ENCODE data around the gene TTLL3.

TTLL3 gene, protein sequence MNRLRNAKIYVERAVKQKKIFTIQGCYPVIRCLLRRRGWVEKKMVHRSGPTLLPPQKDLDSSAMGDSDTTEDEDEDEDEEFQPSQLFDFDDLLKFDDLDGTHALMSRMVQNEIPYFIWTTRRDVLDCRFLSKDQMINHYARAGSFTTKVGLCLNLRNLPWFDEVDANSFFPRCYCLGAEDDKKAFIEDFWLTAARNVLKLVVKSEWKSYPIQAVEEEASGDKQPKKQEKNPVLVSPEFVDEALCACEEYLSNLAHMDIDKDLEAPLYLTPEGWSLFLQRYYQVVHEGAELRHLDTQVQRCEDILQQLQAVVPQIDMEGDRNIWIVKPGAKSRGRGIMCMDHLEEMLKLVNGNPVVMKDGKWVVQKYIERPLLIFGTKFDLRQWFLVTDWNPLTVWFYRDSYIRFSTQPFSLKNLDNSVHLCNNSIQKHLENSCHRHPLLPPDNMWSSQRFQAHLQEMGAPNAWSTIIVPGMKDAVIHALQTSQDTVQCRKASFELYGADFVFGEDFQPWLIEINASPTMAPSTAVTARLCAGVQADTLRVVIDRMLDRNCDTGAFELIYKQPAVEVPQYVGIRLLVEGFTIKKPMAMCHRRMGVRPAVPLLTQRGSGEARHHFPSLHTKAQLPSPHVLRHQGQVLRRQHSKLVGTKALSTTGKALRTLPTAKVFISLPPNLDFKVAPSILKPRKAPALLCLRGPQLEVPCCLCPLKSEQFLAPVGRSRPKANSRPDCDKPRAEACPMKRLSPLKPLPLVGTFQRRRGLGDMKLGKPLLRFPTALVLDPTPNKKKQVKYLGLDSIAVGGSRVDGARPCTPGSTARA

DNA sequence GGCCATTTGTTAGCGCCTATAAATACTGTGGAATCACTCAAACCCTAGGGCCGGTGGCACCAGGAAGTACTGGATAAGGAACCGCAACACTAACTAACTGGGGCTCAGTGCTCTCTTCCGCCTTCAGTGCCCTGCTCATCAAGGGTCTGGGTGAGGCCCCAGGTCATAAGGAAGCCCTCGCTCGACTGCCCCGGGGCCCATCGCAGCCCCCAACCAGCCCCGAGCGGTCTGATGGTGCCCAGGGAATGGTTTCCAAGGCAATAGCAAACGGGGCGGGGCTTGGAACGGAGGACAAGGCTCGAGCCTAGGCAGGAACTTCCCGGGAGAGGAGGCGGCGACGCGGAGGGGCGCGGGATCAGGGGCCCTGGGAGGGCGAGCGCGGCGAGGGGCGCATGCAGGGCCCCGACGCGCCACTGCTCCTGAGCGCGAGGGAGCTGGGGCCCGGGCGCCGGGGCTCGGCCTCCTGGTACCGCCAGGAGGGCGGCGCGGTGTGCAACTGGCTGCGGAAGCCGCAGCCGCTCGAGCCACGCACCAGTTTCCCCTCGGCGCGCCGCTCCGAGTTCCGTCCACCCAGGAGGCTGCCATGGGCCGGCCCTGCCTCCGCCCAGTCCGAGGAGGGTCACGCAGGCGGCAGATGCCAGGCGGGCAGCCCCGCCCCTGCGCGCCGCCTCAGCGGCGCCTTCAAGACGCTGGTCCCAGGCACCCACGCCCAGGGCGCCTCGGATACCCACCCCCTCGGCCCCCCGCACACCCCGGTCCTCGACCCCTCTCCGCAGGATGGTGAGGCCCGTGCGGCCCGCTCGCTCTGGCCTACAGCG, at the start of gene TTLL3:
TTLL3 (plus strand) TSS at position 648 of the 818 bp plus-strand sequence. CDS start 400 bp downstream, outside the sequence.
- peak; percentile 59 to 72 for DNase-seq (ENCODE audit: low read depth in 2 of 2)
- peak within 1 kb of the TSS; percentile 52 to 56 for H3K4me3 ChIP-seq (replicated peaks in 1 of 2; ENCODE audit: low read depth in 2 of 2, low read length in 2 of 2)
- TF ChIP-seq, protein P1, sequence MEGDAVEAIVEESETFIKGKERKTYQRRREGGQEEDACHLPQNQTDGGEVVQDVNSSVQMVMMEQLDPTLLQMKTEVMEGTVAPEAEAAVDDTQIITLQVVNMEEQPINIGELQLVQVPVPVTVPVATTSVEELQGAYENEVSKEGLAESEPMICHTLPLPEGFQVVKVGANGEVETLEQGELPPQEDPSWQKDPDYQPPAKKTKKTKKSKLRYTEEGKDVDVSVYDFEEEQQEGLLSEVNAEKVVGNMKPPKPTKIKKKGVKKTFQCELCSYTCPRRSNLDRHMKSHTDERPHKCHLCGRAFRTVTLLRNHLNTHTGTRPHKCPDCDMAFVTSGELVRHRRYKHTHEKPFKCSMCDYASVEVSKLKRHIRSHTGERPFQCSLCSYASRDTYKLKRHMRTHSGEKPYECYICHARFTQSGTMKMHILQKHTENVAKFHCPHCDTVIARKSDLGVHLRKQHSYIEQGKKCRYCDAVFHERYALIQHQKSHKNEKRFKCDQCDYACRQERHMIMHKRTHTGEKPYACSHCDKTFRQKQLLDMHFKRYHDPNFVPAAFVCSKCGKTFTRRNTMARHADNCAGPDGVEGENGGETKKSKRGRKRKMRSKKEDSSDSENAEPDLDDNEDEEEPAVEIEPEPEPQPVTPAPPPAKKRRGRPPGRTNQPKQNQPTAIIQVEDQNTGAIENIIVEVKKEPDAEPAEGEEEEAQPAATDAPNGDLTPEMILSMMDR (IDR thresholded peaks at IDR 0.05; ENCODE audit: low read depth, low read length), result no peak

DNA sequence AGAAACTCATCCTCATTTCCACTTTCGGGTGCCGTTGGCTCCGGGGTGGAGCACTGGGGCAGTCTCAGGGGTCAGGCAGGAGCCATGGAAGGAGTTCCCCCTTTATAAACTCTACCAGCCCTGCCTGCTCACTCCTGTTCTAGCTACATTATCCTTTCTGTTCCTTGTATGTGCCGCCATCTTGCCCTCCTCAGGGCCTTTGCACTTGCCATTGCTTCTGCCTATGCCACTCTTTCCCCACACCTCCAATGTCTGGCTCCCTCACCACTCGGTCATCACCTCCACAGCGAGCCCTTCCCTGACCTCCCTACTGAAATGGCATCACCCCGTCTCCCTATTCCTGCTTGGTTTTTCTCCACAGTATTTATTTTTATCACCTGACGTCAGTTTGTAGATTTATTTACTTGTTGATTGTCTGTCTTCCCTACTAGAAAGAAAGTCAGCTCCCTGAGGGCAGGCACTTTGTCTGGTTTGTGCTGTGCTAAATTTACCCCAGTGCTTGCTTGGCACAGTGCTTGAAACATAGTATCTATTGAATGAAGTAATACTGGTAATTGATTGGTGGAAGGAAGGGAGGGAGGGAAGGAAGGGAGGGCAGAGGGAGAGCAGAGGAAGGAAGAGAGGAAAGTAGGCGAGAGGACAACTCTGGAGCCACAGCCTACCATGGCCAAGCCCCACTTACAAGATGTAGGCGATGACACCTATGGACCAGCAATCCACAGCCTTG, 49.1 kb upstream of the TTLL3 start:
- no peak overlapping the region for H3K4me3 ChIP-seq (replicated peaks in 1 of 2; ENCODE audit: low read depth in 2 of 2, low read length in 2 of 2)
- DNase-seq (ENCODE audit: low read depth in 2 of 2), result no peak
- TF ChIP-seq, protein P1 (IDR thresholded peaks at IDR 0.05; ENCODE audit: low read depth, low read length), result no peak

DNA sequence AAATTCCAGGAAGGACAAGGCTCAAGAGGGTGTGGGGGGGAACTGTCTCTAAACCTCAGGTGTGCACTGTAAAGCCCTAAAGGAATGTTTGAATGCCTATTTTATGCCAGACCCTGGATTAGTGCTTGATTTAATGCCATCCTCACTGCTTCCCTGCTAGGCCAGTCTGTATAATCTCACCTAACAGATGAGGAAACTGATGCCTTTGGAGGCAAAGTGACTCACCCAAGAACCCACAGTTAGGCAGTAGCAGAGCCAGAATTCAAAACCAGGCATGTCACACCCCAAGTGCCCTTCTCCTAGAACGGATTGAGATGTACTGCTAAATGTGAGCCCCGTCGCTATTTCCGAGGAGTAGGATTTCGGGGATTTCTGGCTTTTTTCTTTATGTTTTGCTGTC, 48.1 kb upstream of the TTLL3 start:
- no peak overlapping the region for H3K4me3 ChIP-seq (replicated peaks in 1 of 2; ENCODE audit: low read depth in 2 of 2, low read length in 2 of 2)
- DNase-seq (ENCODE audit: low read depth in 2 of 2), result no peak
- TF ChIP-seq, protein P1 (IDR thresholded peaks at IDR 0.05; ENCODE audit: low read depth, low read length), result no peak

DNA sequence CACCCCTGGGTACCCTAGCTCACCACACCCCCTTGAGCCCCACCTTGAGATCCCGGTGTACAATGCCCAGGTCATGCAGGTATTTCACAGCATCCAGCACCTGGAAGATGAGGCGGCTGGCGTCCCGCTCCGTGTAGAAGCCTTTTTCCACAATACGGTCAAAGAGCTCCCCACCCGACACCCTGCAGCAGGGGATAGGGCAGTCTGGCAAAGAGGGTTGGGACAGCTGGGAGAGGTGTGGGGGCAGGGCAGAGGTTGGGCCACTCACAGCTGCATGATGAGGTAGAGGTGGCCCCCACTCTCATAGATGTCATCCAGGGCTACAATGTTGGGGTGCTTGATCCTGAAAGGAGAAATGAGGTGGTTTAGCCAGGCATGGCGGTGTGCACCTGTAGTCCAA, 47.2 kb upstream of the TTLL3 start:
- TF ChIP-seq, protein P1 (IDR thresholded peaks at IDR 0.05; ENCODE audit: low read depth, low read length), result no peak
- no peak for DNase-seq (ENCODE audit: low read depth in 2 of 2)
- no peak overlapping the region for H3K4me3 ChIP-seq (replicated peaks in 1 of 2; ENCODE audit: low read depth in 2 of 2, low read length in 2 of 2)

DNA sequence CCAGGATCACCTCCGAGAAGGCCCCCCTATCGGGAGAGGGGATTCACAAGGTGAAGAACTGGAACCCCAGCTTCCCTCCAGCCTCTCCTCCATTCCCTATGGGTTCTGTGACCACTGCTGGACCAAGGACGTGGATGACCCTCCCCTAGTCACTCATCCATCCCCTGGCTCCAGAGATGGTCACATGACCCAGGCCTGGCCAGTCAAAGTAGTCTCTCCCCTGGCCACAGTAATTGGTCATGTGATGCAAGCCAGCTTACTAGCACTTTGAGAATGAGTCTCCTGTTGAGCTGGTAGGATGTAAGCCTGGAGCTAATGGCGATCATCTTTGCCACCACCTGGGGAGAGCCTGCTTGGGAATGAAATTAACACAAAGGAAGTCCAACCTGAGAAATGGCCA, 44.2 kb upstream of the TTLL3 start:
- H3K4me3 ChIP-seq (replicated peaks in 1 of 2; ENCODE audit: low read depth in 2 of 2, low read length in 2 of 2), result no peak overlapping the region
- no peak for DNase-seq (ENCODE audit: low read depth in 2 of 2)
- TF ChIP-seq, protein P1 (IDR thresholded peaks at IDR 0.05; ENCODE audit: low read depth, low read length), result no peak

DNA sequence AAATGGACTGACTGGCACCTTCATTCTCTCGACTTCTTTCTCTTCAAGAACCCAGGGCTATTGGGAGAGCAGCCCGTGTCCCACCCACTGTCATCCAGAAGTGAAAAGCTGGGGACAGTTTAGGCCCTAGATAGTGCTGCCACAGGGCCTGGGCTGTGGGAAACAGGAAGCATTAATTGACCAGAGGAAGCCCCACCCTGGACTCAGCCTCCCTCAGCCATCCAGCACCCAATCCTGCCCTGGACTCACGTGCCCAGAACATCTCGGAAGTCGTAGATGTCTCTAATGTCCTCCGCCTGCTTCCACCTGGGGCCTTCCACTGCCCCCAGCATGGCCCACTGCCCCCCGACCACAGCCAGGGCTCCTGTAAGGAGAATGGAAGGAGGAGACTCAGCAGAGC, 42.6 kb upstream of the TTLL3 start:
- H3K4me3 ChIP-seq (replicated peaks in 1 of 2; ENCODE audit: low read depth in 2 of 2, low read length in 2 of 2), result no peak overlapping the region

More for the DNA sequence above, 42.6 kb upstream of the TTLL3 start:
- TF ChIP-seq, protein P1 (IDR thresholded peaks at IDR 0.05; ENCODE audit: low read depth, low read length), result no peak
- DNase-seq (ENCODE audit: low read depth in 2 of 2), result no peak

Measured in cardiac fibroblast (primary cell).